HG02973 (cell line): ENCODE measurements around the gene NKAIN2.

Source experiments
- ATAC-seq: cut with Tn5 transposase; IDR thresholded peaks from one replicate; pipeline ENCODE4 v1.9.1; 2021; ENCODE audit warnings: moderate library complexity; ENCODE audit not compliant: unreplicated experiment

The NKAIN2 gene

GRCh38 chr6:123803504-123804013, at the start of gene NKAIN2:
Gene NKAIN2, plus strand, starts transcription at chr6:123803865.
- no peak for ATAC-seq

DNA sequence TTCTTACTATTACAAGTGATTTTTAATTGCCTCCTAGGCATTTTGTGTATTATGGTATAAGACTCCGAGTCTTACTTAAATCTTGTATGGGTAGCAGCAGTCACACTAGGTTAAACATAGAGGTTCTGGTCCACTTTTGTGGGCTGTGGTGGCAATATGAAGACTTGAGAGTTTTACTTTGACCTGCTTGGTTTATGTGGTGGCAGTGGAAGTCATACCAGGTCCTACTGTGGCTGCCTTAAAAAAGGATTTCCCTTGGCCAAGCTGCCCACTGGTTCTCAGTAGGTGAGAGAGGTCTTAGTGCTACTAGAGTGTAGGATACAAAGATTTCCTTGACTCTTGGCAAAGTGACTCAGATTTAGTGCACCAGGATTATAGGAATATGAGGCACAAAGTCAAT, 44.2 kb upstream of the NKAIN2 start:
- no peak for ATAC-seq

GRCh38 chr6:123763904-123764303, 39.8 kb upstream of the NKAIN2 start:
- no peak for ATAC-seq

GRCh38 chr6:123764722-123765121, 38.9 kb upstream of the NKAIN2 start:
- no peak for ATAC-seq

DNA sequence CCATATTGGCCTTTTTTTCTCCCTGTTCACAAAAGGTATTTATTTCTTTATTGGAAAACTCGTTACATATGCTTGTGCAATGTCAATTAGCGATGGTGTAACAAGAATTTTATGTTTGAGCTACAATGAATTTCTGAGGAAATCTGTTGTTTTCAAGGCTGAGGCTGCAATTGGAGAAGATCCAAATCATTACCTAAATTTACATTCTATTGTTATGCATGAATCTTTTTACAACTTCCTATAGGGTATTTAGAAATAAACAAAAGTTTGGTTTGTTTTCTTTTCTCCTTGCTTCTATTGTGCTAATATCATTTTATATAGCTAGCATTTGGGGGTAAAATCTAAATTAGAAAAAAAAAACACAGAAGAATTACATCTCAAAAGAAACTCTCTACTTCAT, 34.7 kb upstream of the NKAIN2 start:
- ATAC-seq = no peak

- no peak for ATAC-seq
Measured at GRCh38 chr6:123769431-123769830, 34.2 kb upstream of the NKAIN2 start.

DNA sequence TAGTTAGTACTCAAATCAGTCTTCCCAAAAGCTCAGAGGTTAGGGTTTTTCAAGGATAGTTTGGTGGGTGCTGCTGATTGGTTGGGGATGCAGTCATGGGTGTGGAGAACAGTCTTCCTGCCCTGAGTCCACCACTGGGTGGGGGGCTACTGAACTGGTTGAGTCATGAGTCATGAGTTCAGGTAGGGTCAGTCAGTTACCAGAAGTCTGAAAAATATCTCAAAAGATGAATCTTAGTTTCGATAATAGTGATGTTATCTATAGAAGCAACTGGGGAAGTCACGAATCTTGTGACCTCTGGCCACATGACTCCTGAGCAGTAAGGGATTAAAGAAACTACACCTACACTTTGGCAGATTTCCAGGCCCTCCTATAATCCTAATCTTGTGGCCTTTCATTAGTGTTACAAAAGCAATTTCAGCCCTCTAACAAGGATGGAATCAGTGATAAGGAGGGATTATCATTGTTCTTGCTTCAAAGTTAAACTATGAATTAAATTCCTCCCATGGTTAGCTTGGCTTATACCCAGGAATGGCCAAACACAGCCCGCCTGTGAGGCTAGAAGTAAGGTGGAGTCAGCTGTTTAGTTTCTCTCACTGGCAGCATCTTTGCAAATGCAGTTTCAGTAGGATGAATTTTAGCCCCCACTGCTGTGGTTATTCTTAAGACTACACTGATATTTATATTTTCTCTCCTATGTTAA, 33.3 kb upstream of the NKAIN2 start:
- ATAC-seq = peak; percentile 62

DNA sequence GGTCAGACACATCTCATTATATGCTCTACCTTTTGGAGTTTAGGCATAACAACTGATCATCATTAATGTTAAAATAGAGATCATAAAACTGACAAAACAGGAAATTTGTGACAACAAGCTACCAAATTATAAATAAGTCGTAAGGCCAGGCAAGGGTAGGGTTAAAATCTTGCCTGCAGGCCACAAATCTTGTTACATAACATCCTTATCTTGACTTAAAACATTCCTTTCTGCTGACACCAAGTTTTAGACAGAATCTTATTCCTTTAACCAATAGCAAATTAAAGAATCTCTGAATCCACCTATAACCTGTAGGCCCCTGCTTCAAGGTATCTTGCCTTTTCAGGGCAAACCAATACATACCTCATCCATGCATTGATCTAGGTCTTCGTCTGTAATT, 32.5 kb upstream of the NKAIN2 start:
- no peak for ATAC-seq

DNA sequence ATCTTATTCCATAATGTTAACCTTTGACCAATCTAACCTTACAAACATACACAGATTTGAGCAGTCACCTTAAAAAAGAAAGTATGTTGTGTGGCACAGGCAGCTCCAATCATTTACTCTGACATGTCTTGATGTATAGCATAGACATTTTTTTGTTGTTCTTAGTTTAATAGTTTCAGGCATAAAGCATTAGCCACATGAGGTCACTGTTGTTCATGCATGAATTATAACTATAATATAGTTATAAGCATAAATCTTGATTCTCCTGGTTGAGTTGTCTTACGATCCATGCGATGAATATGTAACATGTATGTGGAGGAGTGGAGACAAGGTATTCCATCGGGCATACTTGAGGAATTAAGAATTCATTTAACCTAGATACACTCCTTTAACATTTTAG, 26.1 kb upstream of the NKAIN2 start:
- ATAC-seq = no peak

DNA sequence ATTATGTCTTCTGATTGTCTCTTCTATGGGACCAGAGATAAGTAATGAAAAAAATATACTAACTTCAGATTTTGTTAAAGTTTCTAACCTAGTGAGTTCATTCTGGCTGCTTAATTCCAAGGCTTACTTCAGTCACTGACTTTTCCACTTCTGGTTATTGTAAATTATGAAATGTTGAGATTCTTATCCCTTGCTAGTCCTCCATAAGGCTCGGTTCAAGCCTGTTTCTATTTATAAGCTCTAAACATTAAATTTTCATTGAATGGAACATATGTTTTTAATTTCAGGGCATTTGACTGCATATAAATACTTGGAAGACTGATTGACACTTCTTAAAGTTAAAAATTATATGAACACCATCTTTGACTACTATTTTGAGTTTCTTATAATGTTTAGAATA, 23.6 kb upstream of the NKAIN2 start:
- ATAC-seq = no peak

DNA sequence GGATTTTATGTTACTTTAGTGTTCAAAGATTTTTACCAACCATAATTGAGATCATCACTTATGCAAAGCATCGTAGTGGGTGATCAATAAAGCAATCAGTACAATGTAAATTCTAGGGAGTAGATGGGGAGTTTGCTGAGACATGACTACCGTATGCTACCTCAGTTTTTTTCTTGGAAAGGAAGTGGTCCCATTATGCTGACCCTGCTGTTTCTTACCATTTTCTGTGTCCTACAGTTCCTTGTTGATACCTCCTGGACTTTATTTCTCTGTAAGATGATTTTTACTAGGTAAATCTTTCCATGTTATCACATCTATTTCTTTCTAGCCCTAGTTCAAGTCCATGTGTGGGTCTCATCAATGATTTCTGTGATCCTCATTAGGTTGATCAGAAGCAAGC, 19.3 kb upstream of the NKAIN2 start:
- no peak for ATAC-seq

- ATAC-seq = no peak
Measured at GRCh38 chr6:123785039-123785438, 18.6 kb upstream of the NKAIN2 start.

GRCh38 chr6:123788319-123788718, 15.3 kb upstream of the NKAIN2 start:
- no peak for ATAC-seq

DNA sequence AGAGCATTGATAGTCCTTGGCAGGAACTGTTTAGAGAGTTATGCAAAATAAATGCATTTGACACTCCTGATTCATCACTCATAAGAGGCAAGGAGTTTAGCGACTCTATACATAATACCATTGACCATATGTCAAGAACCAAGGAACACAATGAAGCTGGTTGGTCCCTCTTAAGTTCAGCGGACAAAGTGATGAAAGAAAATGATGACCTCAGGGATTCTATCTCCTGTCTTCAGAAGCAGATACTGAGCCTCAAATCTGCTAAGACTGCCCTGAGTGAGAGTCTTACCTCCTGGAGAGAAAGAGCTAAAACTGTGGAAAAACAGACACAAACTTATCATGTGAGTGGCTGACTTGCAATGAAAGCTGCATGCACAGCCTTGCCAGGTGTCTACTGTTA, 9.5 kb upstream of the NKAIN2 start:
- ATAC-seq = no peak

DNA sequence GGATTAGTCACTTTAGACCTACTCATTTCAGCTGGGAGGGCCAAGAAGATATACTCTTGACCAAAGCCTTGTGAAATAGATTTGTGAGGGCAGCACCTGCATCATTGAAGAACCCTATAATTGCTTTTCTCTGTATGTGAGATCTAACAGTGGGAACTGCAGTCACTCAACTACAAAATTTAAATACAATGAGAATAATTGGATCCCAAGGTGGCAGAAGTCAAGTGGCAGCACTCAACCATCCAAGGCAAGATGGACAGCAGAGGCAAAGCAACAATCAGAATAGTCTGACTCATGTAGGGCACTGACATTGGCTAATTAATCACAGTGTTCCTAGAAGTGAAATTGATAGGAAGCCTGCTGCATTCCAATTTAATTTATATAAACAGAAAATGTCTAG, 8.9 kb upstream of the NKAIN2 start:
- ATAC-seq = no peak

DNA sequence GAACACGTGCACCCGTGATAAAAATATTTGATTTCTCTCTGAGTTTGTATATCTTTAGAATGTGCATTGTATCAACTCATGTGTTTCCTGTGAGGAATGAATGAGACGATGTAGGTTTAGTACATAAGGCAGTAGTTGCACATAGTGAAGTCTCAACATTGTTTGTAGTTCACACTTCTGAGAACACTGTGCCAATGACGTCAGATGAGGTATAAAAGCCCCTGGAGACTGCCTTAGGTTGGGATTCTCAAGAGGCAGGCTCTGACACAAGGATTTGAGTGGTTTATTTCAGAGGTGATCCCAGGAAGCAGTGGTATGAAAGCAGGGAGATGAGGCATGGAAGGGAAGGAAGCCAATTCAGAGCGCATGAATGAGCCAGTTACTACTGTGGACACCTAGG, 2.6 kb upstream of the NKAIN2 start:
- no peak for ATAC-seq

DNA sequence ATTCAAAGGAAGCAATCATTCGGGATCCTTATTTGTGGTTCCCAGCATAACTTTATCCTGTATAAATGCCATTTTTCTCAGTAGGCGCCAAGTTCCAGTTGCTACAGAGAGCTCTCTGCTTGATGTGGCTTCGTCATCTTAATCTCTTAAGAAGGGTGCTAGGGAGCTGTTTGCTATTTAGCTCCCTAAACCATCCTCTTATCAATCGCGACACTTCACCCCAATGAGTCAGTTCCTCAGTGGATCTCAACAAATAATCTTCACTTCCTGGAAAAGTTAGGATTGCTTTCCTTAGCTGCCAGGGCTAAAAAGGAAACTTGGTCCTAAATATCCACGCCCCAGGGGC, 1.3 kb upstream of the NKAIN2 start:
- peak; percentile 6 for ATAC-seq

DNA sequence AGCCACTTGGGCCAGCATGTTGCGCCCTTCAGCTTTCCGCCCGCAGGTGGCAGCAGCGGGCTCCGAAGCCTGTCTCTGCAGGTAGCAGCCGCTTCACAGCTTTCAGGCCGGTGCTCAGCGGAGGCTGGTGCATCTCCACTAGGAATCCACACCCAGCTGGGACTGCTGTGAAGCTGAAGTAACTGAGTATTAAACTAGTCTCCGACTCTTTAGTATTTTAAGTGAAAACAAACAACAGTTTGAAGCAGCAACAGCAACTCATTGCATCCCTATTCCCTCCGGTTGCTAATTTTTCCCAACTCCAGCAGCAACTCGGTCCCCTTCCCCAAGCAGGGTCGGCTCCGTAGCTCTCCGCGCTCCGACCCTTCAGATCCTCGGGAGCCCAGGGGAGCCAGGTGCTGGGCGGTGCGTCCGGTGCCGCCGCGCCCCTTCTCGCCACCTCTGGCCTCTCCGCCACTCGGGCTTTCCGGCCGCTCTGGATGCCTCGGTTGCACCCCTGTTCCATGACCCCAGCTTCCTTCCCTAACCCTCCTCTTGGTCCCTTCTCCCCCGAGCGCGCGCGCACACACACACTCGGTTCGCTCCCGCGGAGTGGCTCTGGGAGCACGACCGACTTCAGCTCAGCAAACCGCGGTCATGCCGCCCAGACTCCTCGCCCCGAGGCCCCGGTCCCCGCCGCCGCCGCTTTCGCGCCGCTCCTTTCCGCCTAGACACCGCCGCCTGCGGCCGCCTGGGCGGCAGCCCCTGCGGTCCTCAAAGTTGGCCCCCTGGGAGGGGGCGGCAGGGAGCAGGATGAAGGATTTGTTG, 765 bp upstream of the NKAIN2 start:
- ATAC-seq = peak; percentile 96

DNA sequence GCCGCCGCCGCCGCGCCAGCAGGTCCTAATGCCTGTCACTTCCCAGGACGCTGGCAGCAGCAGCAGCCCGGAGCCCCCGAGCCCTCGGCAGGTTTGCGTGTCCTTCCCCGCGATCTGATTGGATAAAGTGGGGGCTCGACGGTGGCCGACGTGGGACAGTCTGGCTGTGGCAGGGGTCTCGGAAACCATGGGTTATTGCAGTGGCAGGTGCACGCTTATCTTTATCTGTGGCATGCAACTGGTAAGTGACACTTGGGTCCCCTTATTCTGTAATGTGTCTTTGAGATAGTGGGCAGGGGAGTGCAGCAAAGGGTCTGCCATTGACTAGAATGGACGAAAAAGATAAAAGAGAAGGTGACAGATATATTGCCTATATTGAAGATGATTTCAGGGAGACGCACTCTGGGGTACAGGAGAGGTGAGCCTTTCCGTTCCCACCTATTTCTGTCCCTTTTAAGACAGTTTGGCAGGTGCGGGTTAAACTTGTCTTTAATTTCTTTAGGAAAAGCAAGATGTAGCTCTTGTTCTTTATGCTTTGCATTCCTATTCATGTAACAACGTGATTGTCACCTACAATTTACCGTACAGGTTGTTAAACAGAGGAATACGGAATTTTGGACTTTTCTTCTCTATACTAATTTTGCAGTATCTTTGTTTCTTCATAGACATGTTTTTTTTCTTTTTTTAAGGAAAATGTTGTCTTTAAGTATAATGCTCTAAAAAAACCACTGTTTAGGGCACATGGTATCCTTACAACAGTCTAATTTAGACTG, 535 bp downstream of the NKAIN2 start:
- no peak for ATAC-seq

DNA sequence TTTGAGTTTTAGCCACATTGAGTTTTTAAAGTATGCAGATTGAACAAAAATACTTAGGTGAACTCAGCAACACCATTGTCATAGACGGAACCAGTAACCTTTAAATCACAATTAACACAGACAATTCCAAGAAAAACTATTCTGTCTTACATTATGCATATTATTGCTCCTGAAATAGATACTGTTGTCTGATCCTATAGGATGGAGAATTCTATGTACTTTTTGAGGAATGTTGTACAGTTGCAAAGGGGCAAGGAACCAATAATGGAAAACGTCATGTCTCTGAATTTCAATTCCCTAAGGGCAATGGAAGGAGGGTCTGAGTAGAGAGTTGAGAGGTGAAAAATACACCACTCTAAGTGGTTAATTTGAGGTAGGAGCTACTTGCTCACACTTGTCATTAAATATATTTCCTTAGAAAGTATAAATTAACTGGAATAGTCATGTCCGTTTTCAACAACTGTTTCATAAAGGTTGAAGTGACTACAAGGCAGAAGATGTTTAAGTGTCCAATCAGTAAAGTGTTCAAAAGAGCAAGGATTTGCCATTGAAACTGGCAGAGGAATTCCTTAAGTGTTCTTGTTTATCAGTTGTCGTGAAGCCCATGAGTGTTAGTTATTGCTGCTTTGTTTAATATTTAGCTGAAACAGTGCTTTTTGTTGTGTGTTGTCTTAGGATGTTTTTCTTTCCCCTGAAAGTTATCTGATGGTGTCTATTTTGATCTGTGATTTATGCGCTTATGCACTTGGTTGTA, 1.3 kb downstream of the NKAIN2 start:
- ATAC-seq = no peak

DNA sequence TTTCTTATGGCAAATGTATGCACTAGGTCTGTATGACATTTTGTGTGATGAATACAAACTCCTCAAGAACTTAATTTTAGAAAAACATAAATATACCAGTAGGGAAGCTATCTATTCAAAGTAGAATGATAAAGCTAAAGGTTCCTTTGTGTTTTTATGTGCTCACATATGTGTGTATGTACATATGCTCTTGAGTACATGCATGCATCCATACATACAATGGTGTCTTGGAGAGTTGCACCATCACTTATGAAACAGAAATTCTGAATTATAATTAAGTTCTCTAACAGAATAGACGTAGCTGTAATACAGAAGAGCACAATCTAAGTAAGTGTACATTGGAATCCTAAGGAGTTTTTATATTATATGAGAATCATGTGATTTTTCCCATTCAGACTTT, 2.3 kb downstream of the NKAIN2 start:
- no peak for ATAC-seq
